ENCODE data around the gene SLC15A1. TPM values are rescaled to one million over a fixed set of nuclear protein-coding genes. Genes with fewer than 3 reads are reported as not detected.
A peak's percentile ranks its signal among the peaks of the same experiment; 100 is the strongest.

SLC15A1 gene
- total and polyA plus RNA-seq, 3 experiments from 2014 or later: not detected

GRCh38 chr13:98656223-98656622 is 96.2 kb downstream of the SLC15A1 start:
- Histone ChIP-seq H3K4me1 (ENCODE audit: insufficient read depth, low read length) (no peaks in the 10 kb centered on the region), H3K36me3 (ENCODE audit: insufficient read depth, low read length) (no peaks in the 10 kb centered on the region), H3K4me3 (ENCODE audit: low read length) (no peak overlapping the region), H3K27me3 (ENCODE audit: insufficient read depth, low read length, poor library complexity, severe bottlenecking) (no peaks in the 10 kb centered on the region), H3K9me3 (ENCODE audit: low read length) (no peaks in the 10 kb centered on the region), H3K27ac (ENCODE audit: low read depth, low read length) (no peak overlapping the region)
- H3K36me3 Mint-ChIP-seq: no peaks in the 10 kb centered on the region
- ChIA-PET POLR2A (interaction anchor here (0.5 kb wide), 1 partner anchor 119 kb away, joined by 3 read pairs; no protein-coding TSS in a partner anchor), CTCF (interaction anchor here (0.9 to 2.3 kb wide), 2 partner anchors 23 to 211 kb away, joined by 3 to 17 read pairs; no protein-coding TSS in a partner anchor)
- no peaks in the 10 kb centered on the region for H3K9me3 Mint-ChIP-seq
- peaks cover 2 to 6% (median 5%) of the 10 kb centered on the region in 3 donors for H3K4me1 Mint-ChIP-seq
- no peak overlapping the region for H3K4me3 Mint-ChIP-seq
- DNase-seq: no peak
- H3K27ac Mint-ChIP-seq: peak overlapping the region in 1 of 8 donors; percentile 68
- H3K27me3 Mint-ChIP-seq: peaks cover 4 to 14% of the 10 kb centered on the region in 2 donors

- peak overlapping the region in 6 of 7 donors; percentile 44 to 82 (median 68) for H3K4me3 Mint-ChIP-seq
- CTCF ChIA-PET: interaction anchor here (0.6 to 5.8 kb wide), 54 partner anchors 9 to 300 kb away, joined by 3 to 151 read pairs (median 4); no protein-coding TSS in a partner anchor
- H3K27ac ChIP-seq (ENCODE audit: low read depth, low read length): no peak overlapping the region
- peaks cover 2 to 6% (median 5%) of the 10 kb centered on the region in 3 donors for H3K4me1 Mint-ChIP-seq
- peak; percentile 49 to 76 (median 53) for DNase-seq
- H3K36me3 Mint-ChIP-seq: no peaks in the 10 kb centered on the region
- H3K27me3 ChIP-seq (ENCODE audit: insufficient read depth, low read length, poor library complexity, severe bottlenecking): no peaks in the 10 kb centered on the region
- H3K9me3 Mint-ChIP-seq: no peaks in the 10 kb centered on the region
- H3K4me1 ChIP-seq (ENCODE audit: insufficient read depth, low read length): no peaks in the 10 kb centered on the region
- no peaks in the 10 kb centered on the region for H3K9me3 ChIP-seq (ENCODE audit: low read length)
- H3K4me3 ChIP-seq (ENCODE audit: low read length): no peak overlapping the region
- H3K27me3 Mint-ChIP-seq: peaks cover 0 to 14% of the 10 kb centered on the region in 2 donors
- no peaks in the 10 kb centered on the region for H3K36me3 ChIP-seq (ENCODE audit: insufficient read depth, low read length)
- H3K27ac Mint-ChIP-seq: peak overlapping the region in 2 of 8 donors; percentile 27 to 61
- POLR2A ChIA-PET: interaction anchor here (1.6 kb wide), 1 partner anchor 208 kb away, joined by 8 read pairs; no protein-coding TSS in a partner anchor
Measured at GRCh38 chr13:98653463-98653985, 98.9 kb downstream of the SLC15A1 start.

GRCh38 chr13:98652721-98653462 is 99.6 kb downstream of the SLC15A1 start:
- Histone ChIP-seq H3K27ac (ENCODE audit: low read depth, low read length) (no peak overlapping the region), H3K4me3 (ENCODE audit: low read length) (no peak overlapping the region), H3K9me3 (ENCODE audit: low read length) (no peaks in the 10 kb centered on the region), H3K36me3 (ENCODE audit: insufficient read depth, low read length) (no peaks in the 10 kb centered on the region), H3K4me1 (ENCODE audit: insufficient read depth, low read length) (no peaks in the 10 kb centered on the region), H3K27me3 (ENCODE audit: insufficient read depth, low read length, poor library complexity, severe bottlenecking) (no peaks in the 10 kb centered on the region)
- Mint-ChIP-seq H3K4me1 (peaks cover 2 to 6% (median 5%) of the 10 kb centered on the region in 3 donors), H3K27ac (peak overlapping the region in 2 of 8 donors; percentile 27 to 61), H3K4me3 (peak overlapping the region in 6 of 7 donors; percentile 44 to 82 (median 68)), H3K36me3 (no peaks in the 10 kb centered on the region), H3K27me3 (peaks cover 0 to 10% of the 10 kb centered on the region in 2 donors), H3K9me3 (no peaks in the 10 kb centered on the region)
- DNase-seq: no peak
- ChIA-PET CTCF (interaction anchor here (0.6 to 5.8 kb wide), 51 partner anchors 10 to 300 kb away, joined by 3 to 151 read pairs (median 4); no protein-coding TSS in a partner anchor), POLR2A (interaction anchor here (1.6 kb wide), 1 partner anchor 207 kb away, joined by 8 read pairs; no protein-coding TSS in a partner anchor)

DNA sequence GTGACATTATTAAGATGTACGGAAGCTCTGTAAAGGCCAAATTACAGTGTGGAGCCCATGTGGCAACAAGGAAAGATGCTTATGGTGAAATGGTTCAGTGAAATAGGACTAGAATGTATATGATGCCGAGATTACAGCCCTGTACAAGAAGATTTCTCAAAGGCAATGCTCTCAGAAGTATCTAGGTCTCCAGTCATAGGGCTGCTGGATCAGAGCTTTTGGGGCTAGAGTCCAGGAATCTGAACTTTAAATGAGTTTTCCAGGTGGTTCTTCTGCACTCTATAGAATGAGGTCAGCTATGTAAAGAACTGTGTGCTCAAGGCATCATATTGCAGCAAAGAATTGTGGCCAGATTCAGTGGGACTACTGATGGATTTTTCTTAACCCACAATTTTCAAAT is 100.2 kb downstream of the SLC15A1 start:
- Mint-ChIP-seq H3K9me3 (no peaks in the 10 kb centered on the region), H3K36me3 (no peaks in the 10 kb centered on the region), H3K27me3 (peaks cover 0 to 8% of the 10 kb centered on the region in 2 donors), H3K27ac (no peak overlapping the region), H3K4me1 (peaks cover 2 to 6% (median 5%) of the 10 kb centered on the region in 3 donors), H3K4me3 (no peak overlapping the region)
- no peaks in the 10 kb centered on the region for H3K9me3 ChIP-seq (ENCODE audit: low read length)
- H3K36me3 ChIP-seq (ENCODE audit: insufficient read depth, low read length): no peaks in the 10 kb centered on the region
- H3K4me1 ChIP-seq (ENCODE audit: insufficient read depth, low read length): no peaks in the 10 kb centered on the region
- POLR2A ChIA-PET: no interaction called here
- no peaks in the 10 kb centered on the region for H3K27me3 ChIP-seq (ENCODE audit: insufficient read depth, low read length, poor library complexity, severe bottlenecking)
- no peak overlapping the region for H3K4me3 ChIP-seq (ENCODE audit: low read length)
- CTCF ChIA-PET: interaction anchor here (1.0 to 5.8 kb wide), 21 partner anchors 9 to 299 kb away, joined by 3 to 151 read pairs (median 4); no protein-coding TSS in a partner anchor
- DNase-seq: no peak
- no peak overlapping the region for H3K27ac ChIP-seq (ENCODE audit: low read depth, low read length)

GRCh38 chr13:98651744-98652143 is 100.7 kb downstream of the SLC15A1 start:
- CTCF ChIA-PET: interaction anchor here (1.4 to 5.8 kb wide), 6 partner anchors 82 to 210 kb away, joined by 3 to 151 read pairs (median 16); no protein-coding TSS in a partner anchor
- no peaks in the 10 kb centered on the region for H3K4me1 ChIP-seq (ENCODE audit: insufficient read depth, low read length)
- no peak for DNase-seq
- H3K27ac Mint-ChIP-seq: peak overlapping the region in 1 of 8 donors; percentile 47
- no peaks in the 10 kb centered on the region for H3K36me3 Mint-ChIP-seq
- no peak overlapping the region for H3K4me3 Mint-ChIP-seq
- H3K9me3 Mint-ChIP-seq: no peaks in the 10 kb centered on the region
- peaks cover 2 to 6% (median 5%) of the 10 kb centered on the region in 3 donors for H3K4me1 Mint-ChIP-seq
- no peak overlapping the region for H3K27ac ChIP-seq (ENCODE audit: low read depth, low read length)
- H3K27me3 ChIP-seq (ENCODE audit: insufficient read depth, low read length, poor library complexity, severe bottlenecking): no peaks in the 10 kb centered on the region
- H3K27me3 Mint-ChIP-seq: peaks cover 0 to 8% of the 10 kb centered on the region in 2 donors
- no peaks in the 10 kb centered on the region for H3K9me3 ChIP-seq (ENCODE audit: low read length)
- POLR2A ChIA-PET: no interaction called here
- H3K4me3 ChIP-seq (ENCODE audit: low read length): no peak overlapping the region
- H3K36me3 ChIP-seq (ENCODE audit: insufficient read depth, low read length): no peaks in the 10 kb centered on the region

DNA sequence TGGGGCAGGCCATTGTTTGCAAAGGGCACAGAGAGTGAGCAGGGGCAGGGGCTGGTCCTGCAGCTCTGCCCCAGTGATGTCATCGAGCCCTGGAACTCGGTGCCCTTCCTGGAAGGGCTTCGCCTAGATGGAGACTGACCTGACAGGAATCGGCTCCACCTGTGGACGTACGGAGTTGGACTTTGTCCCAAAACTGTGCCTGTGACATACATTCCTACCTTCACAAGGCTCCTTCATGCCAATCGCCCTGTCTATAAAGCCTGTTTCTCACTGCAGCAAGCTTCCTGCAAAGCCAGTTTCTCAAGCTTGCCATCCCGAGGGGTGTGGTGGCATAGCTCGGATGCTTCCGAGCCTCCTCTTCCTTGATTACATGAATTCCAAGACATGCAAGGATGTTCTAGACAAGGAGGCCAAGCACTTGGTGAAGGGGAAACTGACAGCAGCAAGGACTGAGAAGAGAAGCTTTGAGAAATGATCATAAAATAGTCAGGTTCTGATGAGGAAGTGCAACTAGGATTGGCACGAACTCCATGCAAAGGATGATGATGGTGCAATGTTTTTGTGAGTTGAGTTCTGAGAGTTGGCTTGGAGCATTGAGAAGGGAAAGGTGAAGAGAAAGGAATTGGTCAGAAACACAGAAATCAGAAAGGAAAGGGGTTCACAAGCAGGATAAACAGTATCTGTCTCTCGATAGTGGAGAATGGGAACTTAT is 101.9 kb downstream of the SLC15A1 start:
- no peak overlapping the region for H3K4me3 ChIP-seq (ENCODE audit: low read length)
- H3K36me3 ChIP-seq (ENCODE audit: insufficient read depth, low read length): no peaks in the 10 kb centered on the region
- no peak overlapping the region for H3K4me3 Mint-ChIP-seq
- ChIA-PET POLR2A (no interaction called here), CTCF (interaction anchor here (3.4 to 5.8 kb wide), 2 partner anchors 199 to 205 kb away, joined by 24 to 151 read pairs; no protein-coding TSS in a partner anchor)
- no peaks in the 10 kb centered on the region for H3K4me1 ChIP-seq (ENCODE audit: insufficient read depth, low read length)
- H3K9me3 ChIP-seq (ENCODE audit: low read length): no peaks in the 10 kb centered on the region
- no peaks in the 10 kb centered on the region for H3K36me3 Mint-ChIP-seq
- H3K27ac ChIP-seq (ENCODE audit: low read depth, low read length): no peak overlapping the region
- H3K27me3 ChIP-seq (ENCODE audit: insufficient read depth, low read length, poor library complexity, severe bottlenecking): no peaks in the 10 kb centered on the region
- no peak for DNase-seq
- H3K27me3 Mint-ChIP-seq: peaks cover 4 to 10% of the 10 kb centered on the region in 2 donors
- H3K9me3 Mint-ChIP-seq: no peaks in the 10 kb centered on the region
- H3K27ac Mint-ChIP-seq: peak overlapping the region in 1 of 8 donors; percentile 39
- peaks cover 2 to 6% (median 5%) of the 10 kb centered on the region in 3 donors for H3K4me1 Mint-ChIP-seq

- peaks cover 2 to 6% (median 5%) of the 10 kb centered on the region in 3 donors for H3K4me1 Mint-ChIP-seq
- POLR2A ChIA-PET: no interaction called here
- peaks cover 7 to 11% of the 10 kb centered on the region in 2 donors for H3K27me3 Mint-ChIP-seq
Measured at GRCh38 chr13:98649861-98650260, 102.6 kb downstream of the SLC15A1 start.

More at GRCh38 chr13:98649861-98650260, 102.6 kb downstream of the SLC15A1 start:
- Histone ChIP-seq H3K36me3 (ENCODE audit: insufficient read depth, low read length) (no peaks in the 10 kb centered on the region), H3K4me3 (ENCODE audit: low read length) (no peak overlapping the region), H3K9me3 (ENCODE audit: low read length) (no peaks in the 10 kb centered on the region), H3K27ac (ENCODE audit: low read depth, low read length) (no peak overlapping the region), H3K4me1 (ENCODE audit: insufficient read depth, low read length) (no peaks in the 10 kb centered on the region), H3K27me3 (ENCODE audit: insufficient read depth, low read length, poor library complexity, severe bottlenecking) (no peaks in the 10 kb centered on the region)
- Mint-ChIP-seq H3K27ac (peak overlapping the region in 1 of 8 donors; percentile 83), H3K36me3 (no peaks in the 10 kb centered on the region), H3K9me3 (no peaks in the 10 kb centered on the region), H3K4me3 (no peak overlapping the region)
- no peak for DNase-seq
- CTCF ChIA-PET: interaction anchor here (5.8 kb wide), 1 partner anchor 204 kb away, joined by 151 read pairs; no protein-coding TSS in a partner anchor

Data from CD8-positive, alpha-beta memory T cell (primary cell).